Measurements from ENCODE around the gene SEMA4D.

Gene SEMA4D

DNA sequence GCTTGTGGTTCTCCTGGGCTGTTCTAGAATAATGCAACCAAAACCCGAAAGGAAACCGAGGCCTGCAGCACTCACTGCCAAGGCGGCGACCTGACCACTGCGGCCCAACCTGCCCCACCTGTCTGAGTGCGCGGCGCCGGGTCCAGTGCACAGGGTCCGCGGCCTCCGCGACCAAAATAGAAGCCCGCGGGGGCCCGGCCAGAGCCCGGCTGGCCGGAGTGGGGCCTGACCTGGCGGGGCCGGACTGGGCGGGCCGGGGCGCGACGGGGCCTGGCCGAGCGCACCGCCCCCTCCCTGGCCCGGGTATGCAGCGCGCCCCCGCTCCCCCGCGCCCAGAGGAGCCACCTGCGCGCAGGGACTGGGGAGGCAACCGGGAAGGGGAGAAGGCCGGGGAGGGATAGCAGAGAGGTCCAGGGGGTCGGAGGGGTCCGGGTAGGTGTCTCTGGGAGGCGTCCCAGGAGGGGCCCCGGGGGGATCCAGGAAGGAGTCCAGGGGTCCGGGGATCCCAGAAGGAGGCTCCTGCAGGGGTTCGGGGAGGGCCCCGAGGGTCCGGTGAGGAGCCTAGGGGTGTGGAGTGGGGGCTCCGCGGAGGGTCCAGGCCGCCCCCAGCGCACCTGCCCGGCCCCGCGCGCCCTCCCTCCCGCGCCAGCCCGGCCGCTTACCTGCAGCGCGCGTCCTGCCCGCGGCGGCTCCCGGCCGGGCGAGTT is 503 bp downstream of the SEMA4D start:
- DNase-seq (ENCODE audit: low read depth), result no peak
- peak overlapping the region; percentile 27 for H3K4me3 ChIP-seq (ENCODE audit: control insufficient read depth, low read depth, low read length)
- no peak for TF ChIP-seq CTCF (conservative IDR thresholded peaks at IDR 0.05; ENCODE audit: control insufficient read depth, insufficient read depth, low read depth, low read length)

- H3K4me3 ChIP-seq (ENCODE audit: control insufficient read depth, low read depth, low read length), result no peak overlapping the region
- DNase-seq (ENCODE audit: low read depth), result no peak
Measured at GRCh38 chr9:89496645-89497256, 1.2 kb downstream of the SEMA4D start.

DNA sequence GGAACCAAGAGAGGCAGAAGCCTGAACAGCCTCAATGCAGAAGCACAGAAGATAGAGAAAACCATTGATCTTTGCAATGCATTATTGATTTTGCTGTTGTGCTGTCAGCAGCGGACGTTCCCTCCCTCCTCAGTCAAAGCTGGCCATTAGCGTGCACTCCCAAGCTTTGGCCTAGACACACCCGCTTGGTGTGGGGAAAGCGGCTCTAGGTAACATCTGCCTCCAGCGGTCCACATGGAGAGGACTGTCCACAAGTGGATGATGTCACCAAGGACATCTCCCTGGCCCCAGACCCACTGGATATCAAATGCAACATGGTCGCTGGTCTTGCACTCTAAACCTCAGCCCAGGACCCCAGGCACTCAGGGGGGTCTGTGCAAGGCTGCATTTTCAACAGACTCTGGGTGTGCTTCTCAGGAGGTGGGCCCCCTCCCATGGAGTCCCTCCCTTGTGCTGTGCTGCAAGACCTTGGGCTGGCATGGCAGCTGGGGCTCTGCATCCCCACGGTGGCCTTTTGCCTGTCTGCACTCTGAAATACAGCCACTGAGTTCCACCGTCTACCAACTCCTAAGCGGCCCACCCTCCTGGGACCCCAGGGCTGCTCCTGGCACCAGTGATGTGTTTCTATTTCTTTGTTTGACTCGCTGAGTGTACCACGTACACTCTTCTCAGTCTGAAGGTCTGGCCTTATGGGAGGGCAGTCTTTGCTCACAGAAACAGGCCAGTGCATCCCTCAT is 1.9 kb downstream of the SEMA4D start:
- TF ChIP-seq CTCF (conservative IDR thresholded peaks at IDR 0.05; ENCODE audit: control insufficient read depth, insufficient read depth, low read depth, low read length), result no peak
- H3K4me3 ChIP-seq (ENCODE audit: control insufficient read depth, low read depth, low read length), result no peak overlapping the region
- DNase-seq (ENCODE audit: low read depth), result no peak

More at GRCh38 chr9:89496645-89497256, 1.2 kb downstream of the SEMA4D start:
- TF ChIP-seq CTCF (conservative IDR thresholded peaks at IDR 0.05; ENCODE audit: control insufficient read depth, insufficient read depth, low read depth, low read length), result no peak

DNA sequence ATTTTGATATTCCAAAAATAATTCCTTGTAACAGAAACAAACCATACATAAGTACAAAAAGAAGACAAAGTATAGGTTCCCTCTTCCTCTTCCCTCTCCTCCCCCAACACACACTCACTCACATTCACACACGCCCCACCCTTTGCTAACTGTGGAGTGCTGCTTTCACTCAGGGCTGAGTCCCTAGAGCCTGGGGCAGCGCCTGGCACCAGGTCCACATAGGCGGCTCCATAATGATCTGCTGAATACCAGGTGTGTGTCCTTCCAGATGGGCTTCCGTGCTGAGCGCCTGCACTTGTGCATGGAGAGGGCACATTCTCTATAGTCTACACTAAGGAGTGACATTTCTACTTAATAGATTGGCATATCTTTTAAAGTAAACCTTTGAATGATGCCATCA is 3.7 kb downstream of the SEMA4D start:
- no peak for DNase-seq (ENCODE audit: low read depth)
- TF ChIP-seq CTCF (conservative IDR thresholded peaks at IDR 0.05; ENCODE audit: control insufficient read depth, insufficient read depth, low read depth, low read length), result no peak
- H3K4me3 ChIP-seq (ENCODE audit: control insufficient read depth, low read depth, low read length), result no peak overlapping the region

GRCh38 chr9:89493671-89494070 is 4.2 kb downstream of the SEMA4D start:
- TF ChIP-seq CTCF (conservative IDR thresholded peaks at IDR 0.05; ENCODE audit: control insufficient read depth, insufficient read depth, low read depth, low read length), result no peak
- H3K4me3 ChIP-seq (ENCODE audit: control insufficient read depth, low read depth, low read length), result no peak overlapping the region
- DNase-seq (ENCODE audit: low read depth), result no peak

- H3K4me3 ChIP-seq (ENCODE audit: control insufficient read depth, low read depth, low read length), result no peak overlapping the region
- no peak for TF ChIP-seq CTCF (conservative IDR thresholded peaks at IDR 0.05; ENCODE audit: control insufficient read depth, insufficient read depth, low read depth, low read length)
- DNase-seq (ENCODE audit: low read depth), result no peak
Measured at GRCh38 chr9:89493181-89493580, 4.7 kb downstream of the SEMA4D start.

All from fibroblast of mammary gland (primary cell).